ENCODE results near the gene RBM7. TPM values are rescaled to one million over a fixed set of nuclear protein-coding genes. Genes with fewer than 3 reads are reported as not detected.

Gene RBM7
- total and polyA plus RNA-seq, 2 of the 13 experiments (the other 11 are each of a cell fraction or from before 2014, with no cell fraction given): 30.5 to 32.3 TPM

GRCh38 chr11:114400216-114400914 lies at the start of gene RBM7, which contains the start of gene C11orf71 (continued):
- TF ChIP-seq IKZF5 (CRISPR knock-in tag; IDR thresholded peaks at IDR 0.05) (0 out of 2 replicates have a peak, but pooled peaks have one; percentile 12), ETV6 (CRISPR knock-in tag; conservative IDR thresholded peaks at IDR 0.05) (0 out of 2 replicates have a peak, but pooled peaks have one; percentile 63), RFXAP (CRISPR knock-in tag; IDR thresholded peaks at IDR 0.05; ENCODE audit: borderline replicate concordance) (peak; percentile 88; the same call in 1 of the 2 replicates), JUND (CRISPR knock-in tag; IDR thresholded peaks at IDR 0.05) (peak; percentile 80; the same call in 1 of the 2 replicates), FOXK1 (CRISPR knock-in tag; IDR thresholded peaks at IDR 0.05; ENCODE audit: borderline replicate concordance, low read depth) (peak; percentile 61; the same call in 1 of the 2 replicates), ZNF333 (CRISPR knock-in tag; IDR thresholded peaks at IDR 0.05; ENCODE audit: borderline replicate concordance) (peak; percentile 90; the same call in 1 of the 2 replicates), EP300 (IDR thresholded peaks at IDR 0.05; ENCODE audit: low read depth in 2 of 2, low read length in 2 of 2) (peak in 1 of 2 experiments; percentile 4; a peak in 1 of 4 replicates), EP300 (CRISPR knock-in tag; IDR thresholded peaks at IDR 0.05; ENCODE audit: borderline replicate concordance) (no peak; the same call in 1 of the 2 replicates), DNMT3B (CRISPR knock-in tag; conservative IDR thresholded peaks at IDR 0.05) (0 out of 2 replicates have a peak, but pooled peaks have one; percentile 69), MED8 (CRISPR knock-in tag; IDR thresholded peaks at IDR 0.05; ENCODE audit: insufficient replicate concordance) (peak; percentile 87), BCL3 (CRISPR knock-in tag; IDR thresholded peaks at IDR 0.05) (peak; percentile 51; the same call in 1 of the 2 replicates), ZNF816 (CRISPR knock-in tag; IDR thresholded peaks at IDR 0.05; ENCODE audit: borderline replicate concordance) (0 out of 2 replicates have a peak, but pooled peaks have one; percentile 24), ISL2 (CRISPR knock-in tag; IDR thresholded peaks at IDR 0.05) (peak; percentile 61), KLF16 (CRISPR knock-in tag; IDR thresholded peaks at IDR 0.05) (peak in 1 of 2 experiments; percentile 61; a peak in 1 of 4 replicates), ZNF143 (CRISPR knock-in tag; IDR thresholded peaks at IDR 0.05) (0 out of 2 replicates have a peak, but pooled peaks have one; percentile 14), ZNF501 (CRISPR knock-in tag; IDR thresholded peaks at IDR 0.05) (peak; percentile 93), POLR2AphosphoS5 (IDR thresholded peaks at IDR 0.05; ENCODE audit: low read depth, low read length) (peak; percentile 99), SMYD3 (CRISPR knock-in tag; IDR thresholded peaks at IDR 0.05) (no peak; the same call in 1 of the 2 replicates), MAFF (IDR thresholded peaks at IDR 0.05; ENCODE audit: low read depth, low read length) (peak; percentile 22; the same call in 1 of the 2 replicates)
- TF ChIP-seq, protein P1, sequence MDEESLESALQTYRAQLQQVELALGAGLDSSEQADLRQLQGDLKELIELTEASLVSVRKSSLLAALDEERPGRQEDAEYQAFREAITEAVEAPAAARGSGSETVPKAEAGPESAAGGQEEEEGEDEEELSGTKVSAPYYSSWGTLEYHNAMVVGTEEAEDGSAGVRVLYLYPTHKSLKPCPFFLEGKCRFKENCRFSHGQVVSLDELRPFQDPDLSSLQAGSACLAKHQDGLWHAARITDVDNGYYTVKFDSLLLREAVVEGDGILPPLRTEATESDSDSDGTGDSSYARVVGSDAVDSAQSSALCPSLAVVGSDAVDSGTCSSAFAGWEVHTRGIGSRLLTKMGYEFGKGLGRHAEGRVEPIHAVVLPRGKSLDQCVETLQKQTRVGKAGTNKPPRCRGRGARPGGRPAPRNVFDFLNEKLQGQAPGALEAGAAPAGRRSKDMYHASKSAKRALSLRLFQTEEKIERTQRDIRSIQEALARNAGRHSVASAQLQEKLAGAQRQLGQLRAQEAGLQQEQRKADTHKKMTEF (CRISPR knock-in tag; IDR thresholded peaks at IDR 0.05): peak; percentile 87; the same call in 1 of the 2 replicates
- TF ChIP-seq, protein P2, sequence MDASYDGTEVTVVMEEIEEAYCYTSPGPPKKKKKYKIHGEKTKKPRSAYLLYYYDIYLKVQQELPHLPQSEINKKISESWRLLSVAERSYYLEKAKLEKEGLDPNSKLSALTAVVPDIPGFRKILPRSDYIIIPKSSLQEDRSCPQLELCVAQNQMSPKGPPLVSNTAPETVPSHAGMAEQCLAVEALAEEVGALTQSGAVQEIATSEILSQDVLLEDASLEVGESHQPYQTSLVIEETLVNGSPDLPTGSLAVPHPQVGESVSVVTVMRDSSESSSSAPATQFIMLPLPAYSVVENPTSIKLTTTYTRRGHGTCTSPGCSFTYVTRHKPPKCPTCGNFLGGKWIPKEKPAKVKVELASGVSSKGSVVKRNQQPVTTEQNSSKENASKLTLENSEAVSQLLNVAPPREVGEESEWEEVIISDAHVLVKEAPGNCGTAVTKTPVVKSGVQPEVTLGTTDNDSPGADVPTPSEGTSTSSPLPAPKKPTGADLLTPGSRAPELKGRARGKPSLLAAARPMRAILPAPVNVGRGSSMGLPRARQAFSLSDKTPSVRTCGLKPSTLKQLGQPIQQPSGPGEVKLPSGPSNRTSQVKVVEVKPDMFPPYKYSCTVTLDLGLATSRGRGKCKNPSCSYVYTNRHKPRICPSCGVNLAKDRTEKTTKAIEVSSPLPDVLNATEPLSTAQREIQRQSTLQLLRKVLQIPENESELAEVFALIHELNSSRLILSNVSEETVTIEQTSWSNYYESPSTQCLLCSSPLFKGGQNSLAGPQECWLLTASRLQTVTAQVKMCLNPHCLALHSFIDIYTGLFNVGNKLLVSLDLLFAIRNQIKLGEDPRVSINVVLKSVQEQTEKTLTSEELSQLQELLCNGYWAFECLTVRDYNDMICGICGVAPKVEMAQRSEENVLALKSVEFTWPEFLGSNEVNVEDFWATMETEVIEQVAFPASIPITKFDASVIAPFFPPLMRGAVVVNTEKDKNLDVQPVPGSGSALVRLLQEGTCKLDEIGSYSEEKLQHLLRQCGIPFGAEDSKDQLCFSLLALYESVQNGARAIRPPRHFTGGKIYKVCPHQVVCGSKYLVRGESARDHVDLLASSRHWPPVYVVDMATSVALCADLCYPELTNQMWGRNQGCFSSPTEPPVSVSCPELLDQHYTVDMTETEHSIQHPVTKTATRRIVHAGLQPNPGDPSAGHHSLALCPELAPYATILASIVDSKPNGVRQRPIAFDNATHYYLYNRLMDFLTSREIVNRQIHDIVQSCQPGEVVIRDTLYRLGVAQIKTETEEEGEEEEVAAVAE (CRISPR knock-in tag; IDR thresholded peaks at IDR 0.05; ENCODE audit: borderline replicate concordance): peak; percentile 31; the same call in 1 of the 2 replicates
